ENCODE measurements around the gene CCT2.

DNA sequence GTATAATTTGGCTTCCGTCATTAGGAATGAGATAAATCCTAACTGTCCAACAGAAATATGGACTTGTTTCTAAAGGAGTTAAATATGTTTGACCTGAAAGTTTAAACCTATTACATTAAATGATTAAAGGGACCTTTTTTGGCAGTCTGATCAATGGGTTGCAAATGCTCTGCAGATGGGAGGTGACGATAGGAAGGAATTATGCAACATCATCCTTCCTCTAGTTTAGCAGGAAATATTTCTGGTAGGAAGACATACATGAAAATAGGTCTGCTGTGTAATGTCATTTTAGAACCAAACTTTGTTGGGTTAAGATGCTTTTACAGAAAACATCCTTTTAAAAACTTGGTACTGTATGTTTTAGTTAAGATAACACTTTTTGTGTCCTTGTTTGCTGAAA lies 22.9 kb downstream of the CCT2 start:
- TF ChIP-seq, protein P1, sequence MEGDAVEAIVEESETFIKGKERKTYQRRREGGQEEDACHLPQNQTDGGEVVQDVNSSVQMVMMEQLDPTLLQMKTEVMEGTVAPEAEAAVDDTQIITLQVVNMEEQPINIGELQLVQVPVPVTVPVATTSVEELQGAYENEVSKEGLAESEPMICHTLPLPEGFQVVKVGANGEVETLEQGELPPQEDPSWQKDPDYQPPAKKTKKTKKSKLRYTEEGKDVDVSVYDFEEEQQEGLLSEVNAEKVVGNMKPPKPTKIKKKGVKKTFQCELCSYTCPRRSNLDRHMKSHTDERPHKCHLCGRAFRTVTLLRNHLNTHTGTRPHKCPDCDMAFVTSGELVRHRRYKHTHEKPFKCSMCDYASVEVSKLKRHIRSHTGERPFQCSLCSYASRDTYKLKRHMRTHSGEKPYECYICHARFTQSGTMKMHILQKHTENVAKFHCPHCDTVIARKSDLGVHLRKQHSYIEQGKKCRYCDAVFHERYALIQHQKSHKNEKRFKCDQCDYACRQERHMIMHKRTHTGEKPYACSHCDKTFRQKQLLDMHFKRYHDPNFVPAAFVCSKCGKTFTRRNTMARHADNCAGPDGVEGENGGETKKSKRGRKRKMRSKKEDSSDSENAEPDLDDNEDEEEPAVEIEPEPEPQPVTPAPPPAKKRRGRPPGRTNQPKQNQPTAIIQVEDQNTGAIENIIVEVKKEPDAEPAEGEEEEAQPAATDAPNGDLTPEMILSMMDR (IDR thresholded peaks at IDR 0.05 in 8 of 11, conservative IDR thresholded peaks at IDR 0.05 in 3 of 11): no peak
- TF ChIP-seq POLR2A (IDR thresholded peaks at IDR 0.05): no peak
- TF ChIP-seq POLR2AphosphoS5 (IDR thresholded peaks at IDR 0.05): no peak

Measured in spleen (tissue), 7 donors.